IPS-18a (cell line): ENCODE measurements around the gene CTSV.
"Not testable (repeated sequence)": the region's sequence is repeated elsewhere in the genome, so short reads cannot be mapped to it uniquely, and the experiment has no call there.

ENCODE experiments used
- H3K27ac ChIP-seq: one replicate; pipeline ENCODE4 v1.5.1; 2013; ENCODE audit warnings: low read length
- H3K27me3 ChIP-seq: one replicate; pipeline ENCODE4 v1.6.1; 2013; ENCODE audit warnings: mild to moderate bottlenecking, low read length; ENCODE audit not compliant: control insufficient read depth, insufficient read depth
- H3K36me3 ChIP-seq: one replicate; pipeline ENCODE4 v1.6.1; 2013; ENCODE audit warnings: low read depth, low read length; ENCODE audit not compliant: control insufficient read depth
- H3K4me1 ChIP-seq: one replicate; pipeline ENCODE4 v1.6.1; 2013; ENCODE audit warnings: low read depth, low read length; ENCODE audit not compliant: control insufficient read depth
- H3K4me3 ChIP-seq: one replicate; pipeline ENCODE4 v1.5.1; 2013; ENCODE audit warnings: low read length
- H3K9ac ChIP-seq: one replicate; pipeline ENCODE4 v1.6.1; 2013; ENCODE audit warnings: mild to moderate bottlenecking, low read length, moderate library complexity
- H3K9me3 ChIP-seq: one replicate; pipeline ENCODE4 v1.6.1; 2013; ENCODE audit warnings: low read depth, low read length; ENCODE audit not compliant: control insufficient read depth

The CTSV gene

GRCh38 chr9:97038611-97039513, at the start of gene CTSV:
TSS of gene CTSV (minus strand) at chr9:97039142. CDS start at chr9:97038043, 1,099 bp downstream.
- Histone ChIP-seq H3K36me3 (peaks cover 30% of the 10 kb centered on the region), H3K9me3 (no peaks in the 10 kb centered on the region), H3K4me3 (peak within 1 kb of the TSS; percentile 68), H3K27ac (no peak within 1 kb of the TSS), H3K4me1 (peaks cover 5% of the 10 kb centered on the region), H3K27me3 (peaks cover 14% of the 10 kb centered on the region), H3K9ac (peak within 1 kb of the TSS; percentile 48)

GRCh38 chr9:97087668-97088215, 48.8 kb upstream of the CTSV start:
- H3K9ac ChIP-seq, H3K4me3 ChIP-seq, H3K27me3 ChIP-seq, H3K36me3 ChIP-seq, H3K4me1 ChIP-seq, H3K27ac ChIP-seq, H3K9me3 ChIP-seq: not testable (repeated sequence)

GRCh38 chr9:97084562-97084991, 45.6 kb upstream of the CTSV start:
- not testable (repeated sequence) for H3K27me3 ChIP-seq, H3K4me1 ChIP-seq, H3K9me3 ChIP-seq, H3K4me3 ChIP-seq, H3K27ac ChIP-seq, H3K9ac ChIP-seq, H3K36me3 ChIP-seq

GRCh38 chr9:97078362-97078761, 39.4 kb upstream of the CTSV start:
- H3K9me3 ChIP-seq = no peaks in the 10 kb centered on the region
- H3K9ac ChIP-seq = no peak overlapping the region
- H3K36me3 ChIP-seq = no peaks in the 10 kb centered on the region
- no peak overlapping the region for H3K4me3 ChIP-seq
- H3K27me3 ChIP-seq = no peaks in the 10 kb centered on the region
- no peak overlapping the region for H3K27ac ChIP-seq
- no peaks in the 10 kb centered on the region for H3K4me1 ChIP-seq

GRCh38 chr9:97077452-97078295, 38.7 kb upstream of the CTSV start:
- no peak overlapping the region for H3K27ac ChIP-seq
- no peak overlapping the region for H3K9ac ChIP-seq
- no peaks in the 10 kb centered on the region for H3K36me3 ChIP-seq
- no peaks in the 10 kb centered on the region for H3K27me3 ChIP-seq
- no peak overlapping the region for H3K4me3 ChIP-seq
- no peaks in the 10 kb centered on the region for H3K4me1 ChIP-seq
- no peaks in the 10 kb centered on the region for H3K9me3 ChIP-seq

- H3K27me3 ChIP-seq, H3K9ac ChIP-seq, H3K4me1 ChIP-seq, H3K27ac ChIP-seq, H3K9me3 ChIP-seq, H3K4me3 ChIP-seq, H3K36me3 ChIP-seq: not testable (repeated sequence)
Observed at GRCh38 chr9:97076731-97077451, 37.9 kb upstream of the CTSV start.

- no peaks in the 10 kb centered on the region for H3K9me3 ChIP-seq
- H3K27me3 ChIP-seq = no peaks in the 10 kb centered on the region
- H3K4me3 ChIP-seq = no peak overlapping the region
- no peaks in the 10 kb centered on the region for H3K4me1 ChIP-seq
- no peak overlapping the region for H3K27ac ChIP-seq
- H3K9ac ChIP-seq = no peak overlapping the region
- H3K36me3 ChIP-seq = no peaks in the 10 kb centered on the region
Observed at GRCh38 chr9:97076238-97076637, 37.3 kb upstream of the CTSV start.

- Histone ChIP-seq H3K27ac (no peak overlapping the region), H3K27me3 (no peaks in the 10 kb centered on the region), H3K4me1 (no peaks in the 10 kb centered on the region), H3K36me3 (no peaks in the 10 kb centered on the region), H3K4me3 (no peak overlapping the region), H3K9ac (no peak overlapping the region), H3K9me3 (no peaks in the 10 kb centered on the region)
Observed at GRCh38 chr9:97075289-97075985, 36.5 kb upstream of the CTSV start.

- Histone ChIP-seq H3K36me3 (no peaks in the 10 kb centered on the region), H3K9me3 (no peaks in the 10 kb centered on the region), H3K27me3 (no peaks in the 10 kb centered on the region), H3K4me3 (no peak overlapping the region), H3K27ac (no peak overlapping the region), H3K4me1 (no peaks in the 10 kb centered on the region), H3K9ac (no peak overlapping the region)
Observed at GRCh38 chr9:97073506-97073905, 34.6 kb upstream of the CTSV start.

GRCh38 chr9:97072285-97072776, 33.4 kb upstream of the CTSV start:
- H3K9me3 ChIP-seq = no peaks in the 10 kb centered on the region
- no peaks in the 10 kb centered on the region for H3K36me3 ChIP-seq
- H3K4me1 ChIP-seq = no peaks in the 10 kb centered on the region
- no peak overlapping the region for H3K27ac ChIP-seq
- H3K4me3 ChIP-seq = no peak overlapping the region
- H3K9ac ChIP-seq = no peak overlapping the region
- H3K27me3 ChIP-seq = no peaks in the 10 kb centered on the region
